GM19099 (cell line): ENCODE data around the gene RPS6KA2.

Experiments used
- POLR2A ChIP-seq: IDR thresholded peaks from 3 replicates; pipeline ENCODE4 v1.6.1; 2011; ENCODE audit warnings: low read depth; ENCODE audit not compliant: insufficient read length; ENCODE audit errors: extremely low read depth

The RPS6KA2 gene

DNA sequence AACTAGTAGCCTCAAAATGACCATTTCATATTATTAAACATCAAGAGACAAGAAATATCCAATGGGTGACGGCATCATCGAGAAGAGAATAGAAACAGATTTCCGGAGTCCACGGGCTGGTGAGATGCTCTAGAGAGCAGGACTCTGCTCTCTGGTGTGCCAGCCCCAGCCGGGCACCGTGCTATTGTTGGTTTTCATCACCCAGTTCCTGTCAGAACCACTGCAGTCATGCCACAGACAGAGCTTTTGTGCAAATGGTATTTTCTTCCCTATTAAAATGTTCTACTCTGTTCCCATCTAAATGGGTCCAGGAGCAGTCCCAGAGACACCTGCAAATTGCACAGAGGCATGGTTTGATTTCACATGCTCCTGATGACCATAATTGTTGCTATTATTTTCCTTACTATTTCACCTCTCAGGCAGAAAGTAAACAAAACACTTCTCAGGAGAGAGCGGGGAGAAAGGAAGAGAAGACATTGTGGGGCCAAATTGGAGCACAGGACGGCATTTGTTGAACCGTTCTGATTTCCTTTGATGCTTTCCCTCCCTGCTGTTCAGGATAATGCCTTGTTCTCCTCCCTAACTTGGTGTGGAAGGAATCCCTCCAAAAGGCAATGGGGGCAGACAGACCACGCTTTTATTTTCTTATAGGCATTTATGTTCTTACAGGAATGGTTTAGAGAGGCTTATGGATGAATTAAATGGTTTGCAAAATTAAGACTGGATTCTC, 29.2 kb downstream of the RPS6KA2 start:
- TF ChIP-seq POLR2A: no peak

DNA sequence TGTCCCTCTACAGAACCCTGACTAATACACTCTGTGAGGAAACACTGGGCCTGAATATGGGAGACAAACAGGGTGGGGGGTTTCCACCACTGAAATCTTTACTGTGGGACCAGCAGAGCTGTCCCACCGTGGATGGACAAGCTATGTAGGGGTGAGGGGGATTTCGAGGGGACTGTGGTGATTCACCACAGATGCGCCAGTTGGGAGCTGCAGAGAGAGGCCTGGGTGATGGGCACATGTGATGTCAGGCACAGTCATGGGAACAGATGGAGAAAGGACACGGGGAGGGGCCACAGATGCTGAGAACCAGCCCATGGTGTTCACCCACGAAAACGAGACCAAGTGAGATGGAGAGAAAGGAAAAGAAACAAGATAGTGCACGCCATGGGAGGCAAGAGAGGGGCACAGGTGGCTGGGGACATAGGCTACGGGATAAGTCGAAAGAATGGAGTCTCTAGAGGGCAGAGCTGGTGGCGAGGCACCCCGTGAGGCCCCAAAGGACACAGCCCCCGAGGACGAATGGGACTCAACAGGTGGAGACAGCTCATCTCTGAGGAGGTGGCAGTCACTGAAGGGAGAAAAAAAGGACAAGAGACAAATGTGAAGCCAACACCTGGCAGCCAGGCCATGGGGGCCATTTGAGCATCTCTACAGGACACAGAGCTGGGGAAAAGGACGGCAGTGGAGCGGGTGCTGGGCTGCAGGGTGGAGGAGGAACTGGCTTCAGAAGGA, 30.1 kb downstream of the RPS6KA2 start:
- no peak for TF ChIP-seq POLR2A

DNA sequence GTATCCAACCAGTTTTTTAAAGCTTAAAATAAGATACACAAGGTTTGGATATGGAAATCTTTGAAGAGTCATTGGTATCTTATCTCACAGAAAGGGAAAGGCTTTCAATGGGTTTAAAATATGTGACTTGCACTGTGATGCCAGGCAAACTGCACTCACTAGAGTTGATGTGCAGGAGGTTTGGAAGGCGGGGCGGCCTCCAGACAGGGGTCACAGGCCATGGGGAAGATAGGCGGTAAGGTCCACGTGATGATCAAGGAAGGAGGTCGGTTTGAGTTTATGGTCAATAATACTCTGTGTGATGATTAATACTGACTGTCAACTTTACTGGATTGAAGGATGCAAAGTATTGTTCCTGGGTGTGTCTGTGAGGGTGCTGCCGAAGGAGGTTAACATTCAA, 31.1 kb downstream of the RPS6KA2 start:
- TF ChIP-seq POLR2A: no peak

DNA sequence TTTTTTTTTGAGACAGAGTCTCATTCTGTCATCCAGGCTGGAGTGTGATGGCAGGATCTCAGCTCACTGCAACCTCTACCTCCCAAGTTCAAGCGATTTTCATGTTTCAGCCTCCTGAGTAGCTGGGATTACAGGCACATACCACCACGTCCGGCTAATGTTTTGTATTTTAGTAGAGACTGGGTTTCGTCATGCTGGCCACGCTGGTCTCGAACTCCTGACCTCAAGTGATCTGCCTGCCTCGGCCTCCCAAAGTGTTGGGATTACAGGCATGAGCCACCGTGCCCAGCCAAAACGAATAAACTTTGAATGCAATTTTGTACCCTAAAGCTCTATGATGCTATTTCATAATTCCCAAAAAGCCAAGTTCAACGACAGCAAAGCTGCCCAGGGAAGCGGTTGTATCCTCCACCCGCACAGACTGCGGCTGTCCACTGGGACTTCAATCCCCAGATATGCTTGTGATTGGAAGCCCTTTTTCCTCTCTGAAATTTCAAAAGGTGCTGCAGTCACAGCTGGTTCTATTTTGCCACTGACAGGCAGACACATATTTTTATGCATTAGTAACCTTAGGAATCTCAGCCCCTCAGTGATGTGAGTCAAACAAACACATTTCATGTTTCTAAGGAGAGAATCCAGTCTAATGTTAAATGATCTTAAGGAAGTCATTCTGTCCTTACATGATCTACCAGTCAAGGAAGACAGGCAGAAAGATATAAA, 31.8 kb downstream of the RPS6KA2 start:
- TF ChIP-seq POLR2A: no peak

DNA sequence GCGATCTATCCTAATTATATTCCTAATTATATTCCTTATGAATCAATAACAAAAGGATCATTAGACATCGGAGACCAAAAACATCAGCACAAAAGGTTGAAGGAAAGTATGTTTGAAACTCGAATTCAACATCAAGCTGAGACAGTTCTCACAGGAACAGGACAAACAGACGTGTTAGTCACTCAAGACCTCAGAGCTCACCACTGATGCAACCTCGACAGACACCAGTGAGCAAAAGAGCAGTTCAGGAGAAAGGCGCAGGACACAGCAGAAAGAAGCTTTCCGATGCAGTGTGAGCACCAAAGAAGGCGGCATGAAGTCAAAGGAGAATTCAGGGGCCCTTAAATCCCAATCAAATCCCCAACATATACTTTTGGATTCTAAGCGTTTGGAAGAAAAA, 34.2 kb downstream of the RPS6KA2 start:
- TF ChIP-seq POLR2A: no peak

DNA sequence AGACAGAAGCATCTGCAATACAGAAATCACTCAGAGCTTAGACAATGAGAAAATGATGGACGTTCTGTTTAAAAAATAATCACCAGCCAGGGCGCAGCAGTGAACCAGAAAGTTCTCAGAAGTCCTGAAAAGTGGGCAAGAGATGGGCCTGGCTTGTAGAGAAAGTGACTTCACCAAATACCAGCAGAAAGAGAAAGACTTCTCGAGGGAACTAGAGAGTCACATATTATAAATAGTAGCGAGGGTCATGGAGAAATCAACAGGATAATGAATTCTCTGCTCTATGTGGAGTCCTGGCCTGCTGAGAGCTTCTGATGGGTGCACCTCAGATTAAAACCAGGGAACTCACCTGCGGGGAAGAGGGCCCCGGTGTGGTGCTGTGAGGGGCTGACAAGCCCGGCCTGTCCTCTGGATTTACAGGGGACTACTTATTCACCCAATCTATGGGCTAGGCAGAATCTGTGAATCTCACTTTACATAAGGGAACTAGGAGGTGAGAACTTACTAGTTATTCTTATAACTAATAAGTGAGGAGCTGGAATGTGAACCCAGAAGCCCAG, 35.0 kb downstream of the RPS6KA2 start:
- no peak for TF ChIP-seq POLR2A

DNA sequence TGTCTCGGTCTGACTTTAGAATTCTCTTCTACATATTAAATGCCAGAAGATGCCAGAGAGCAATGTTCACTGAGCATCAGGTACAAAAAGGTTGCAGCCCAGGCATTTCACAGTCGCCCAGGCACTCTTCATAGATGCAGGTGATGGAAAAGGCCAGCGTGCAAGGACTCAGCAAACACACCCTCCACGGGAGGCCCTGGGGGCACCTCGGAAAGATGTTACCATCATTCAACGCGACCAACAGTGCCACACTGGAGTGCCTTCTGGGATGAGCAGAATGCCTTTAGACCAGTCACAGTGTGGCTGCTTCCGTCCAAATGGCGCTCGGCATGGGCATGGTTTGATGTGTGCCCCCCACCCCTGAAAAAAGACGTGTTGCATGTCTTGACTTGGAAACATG, 36.0 kb downstream of the RPS6KA2 start:
- no peak for TF ChIP-seq POLR2A

DNA sequence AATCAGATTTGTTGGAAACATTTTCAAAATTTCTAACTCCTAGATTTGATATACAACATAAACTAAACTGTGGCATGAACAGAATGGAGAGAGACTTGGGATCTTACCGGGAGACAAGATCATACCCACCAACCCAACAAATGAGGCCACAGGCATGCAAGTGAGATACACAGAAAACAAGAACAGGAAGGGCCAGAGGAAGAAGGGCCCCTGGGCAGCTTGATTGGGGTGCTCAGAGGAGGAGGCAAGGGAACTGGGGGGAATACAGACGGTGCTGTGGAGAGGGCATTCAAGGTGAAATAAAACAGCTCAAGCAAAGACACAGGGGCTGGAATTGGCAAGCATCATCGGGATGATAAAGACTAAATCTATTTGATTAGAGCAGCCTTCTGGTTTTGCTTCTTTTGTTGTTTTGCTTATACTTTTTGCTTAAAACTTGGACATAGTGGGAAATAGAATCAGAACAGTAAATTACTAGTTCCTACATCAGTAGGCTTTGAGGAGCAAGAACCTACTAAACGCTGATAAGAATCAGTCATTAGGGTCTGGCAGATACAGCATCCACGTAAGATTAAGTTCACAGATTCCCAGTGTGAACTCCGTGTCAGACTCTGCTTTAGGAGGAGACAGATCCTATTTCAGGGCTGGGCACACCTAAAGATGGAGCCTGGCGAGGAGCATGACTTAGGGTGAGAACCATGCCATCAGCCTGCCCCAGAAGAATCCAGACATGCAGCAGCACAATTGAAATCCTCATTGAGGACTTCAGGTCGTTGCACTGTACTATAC, 37.1 kb downstream of the RPS6KA2 start:
- no peak for TF ChIP-seq POLR2A

DNA sequence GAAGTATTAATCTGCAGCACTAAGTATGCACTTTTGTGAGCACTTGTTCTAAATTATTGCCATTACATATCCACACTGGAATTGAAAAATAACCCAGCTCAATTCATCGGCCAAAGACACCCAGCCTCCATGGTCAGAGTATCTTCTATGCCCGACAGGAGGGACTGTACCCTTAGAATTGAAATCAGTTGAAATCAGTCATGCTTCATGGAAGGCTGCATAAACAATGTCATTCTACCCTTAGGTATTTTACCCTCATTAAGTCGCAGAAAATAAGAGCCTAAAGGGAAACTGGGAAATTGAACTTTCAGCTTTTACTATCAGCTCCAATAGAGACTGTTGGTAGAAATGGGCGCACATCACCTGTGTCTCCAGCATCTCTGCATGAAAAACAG, 37.7 kb downstream of the RPS6KA2 start:
- no peak for TF ChIP-seq POLR2A

DNA sequence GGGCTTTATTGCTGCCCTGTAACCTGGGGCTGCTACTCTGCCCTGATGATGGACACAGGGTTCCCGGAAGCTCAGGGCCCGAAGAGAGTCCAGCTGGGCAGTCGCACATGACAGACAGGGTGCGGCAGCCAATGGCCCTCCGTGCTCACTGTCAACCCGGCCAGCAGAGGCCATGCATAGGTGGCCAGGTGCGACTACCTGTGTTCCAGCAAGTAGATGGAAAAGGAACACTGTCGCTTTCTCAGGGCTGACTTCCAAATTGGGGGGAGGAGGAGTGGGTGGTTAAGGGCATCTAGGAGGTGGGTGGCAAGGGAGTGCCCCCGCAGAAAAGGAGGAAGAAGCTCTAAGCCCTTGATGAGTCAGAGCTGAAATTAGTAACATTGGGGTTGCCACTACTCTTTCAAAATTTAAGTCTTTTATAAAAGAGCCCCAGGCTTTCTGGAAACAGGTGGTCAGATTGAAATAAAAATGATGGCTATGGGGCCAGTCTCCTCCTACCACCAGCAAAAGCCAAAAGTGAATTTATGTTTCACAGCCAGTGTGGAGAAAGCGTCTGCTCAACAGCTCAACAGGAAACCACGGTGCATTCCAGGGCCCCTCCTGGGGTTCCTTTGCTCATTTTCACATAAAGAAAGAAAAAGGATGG, 38.2 kb downstream of the RPS6KA2 start:
- TF ChIP-seq POLR2A: no peak

DNA sequence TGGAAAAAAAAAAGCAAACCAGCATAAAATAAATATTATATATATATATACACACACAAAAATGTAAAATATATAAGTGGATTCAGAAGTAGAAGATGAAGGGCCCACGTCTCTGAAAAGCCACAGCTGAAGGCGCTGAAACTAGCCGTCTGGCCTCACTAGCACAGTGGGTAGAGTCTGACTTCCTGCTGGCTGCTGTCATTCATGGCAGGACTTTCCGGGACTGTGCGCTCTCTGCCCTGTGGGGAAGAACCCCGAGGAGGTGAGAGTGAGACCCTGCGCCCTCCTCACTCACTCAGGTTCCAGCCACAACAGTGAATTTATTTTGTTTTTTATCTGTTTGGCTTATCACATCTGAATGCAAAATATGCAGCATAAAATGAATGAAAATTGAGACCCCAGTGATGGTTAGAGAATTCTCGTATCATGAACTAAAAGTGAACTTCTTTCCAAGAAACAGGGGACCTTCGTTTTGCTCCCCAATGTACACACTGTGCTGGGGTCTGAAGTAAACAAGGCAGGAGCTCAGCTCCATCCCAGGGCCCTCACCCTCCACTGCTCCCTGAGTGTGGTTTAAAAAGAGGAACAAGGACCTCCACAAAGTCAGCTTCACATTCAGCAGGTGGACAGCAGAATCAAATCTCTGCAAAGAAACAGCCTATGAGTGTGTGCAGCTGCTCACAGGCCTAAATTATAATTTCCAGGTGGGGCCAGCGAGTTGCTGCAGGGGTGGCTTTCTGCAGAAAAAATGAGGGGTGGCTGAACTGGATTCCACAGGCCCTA, 39.2 kb downstream of the RPS6KA2 start:
- no peak for TF ChIP-seq POLR2A

DNA sequence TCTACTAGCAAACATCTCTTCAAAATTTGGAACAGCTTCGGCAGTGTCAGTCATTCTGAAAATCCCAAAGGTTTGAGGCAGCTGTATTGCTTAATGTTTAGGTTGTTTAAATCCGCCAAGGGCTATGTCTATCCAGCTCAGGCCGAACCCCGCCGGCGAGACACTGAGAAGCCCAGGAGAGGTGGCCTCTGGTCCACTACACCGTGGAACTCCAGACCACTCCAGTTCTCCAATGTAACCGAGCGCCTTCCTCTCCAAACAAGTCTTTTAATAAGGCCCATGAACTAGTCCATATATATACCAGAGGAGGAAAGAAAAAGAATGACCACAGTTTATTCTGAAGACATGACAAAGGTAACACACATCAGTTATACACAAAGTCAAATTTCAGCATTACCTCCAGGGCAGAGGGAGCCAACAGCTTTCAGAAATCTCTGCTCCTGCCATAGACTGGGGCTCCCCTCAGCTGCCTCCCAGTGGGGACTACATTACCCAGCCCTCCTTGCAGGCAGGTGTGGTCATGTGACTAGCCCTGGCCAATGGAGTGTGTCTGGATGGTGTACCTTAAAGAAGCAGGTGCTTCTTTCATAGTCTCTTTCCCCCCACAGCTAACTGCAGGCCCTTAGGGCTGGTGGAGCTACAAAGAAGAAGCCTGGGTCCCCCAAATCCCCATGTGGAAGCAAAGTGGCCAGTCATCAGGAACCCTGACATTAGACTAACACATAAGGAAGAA, 40.5 kb downstream of the RPS6KA2 start, which contains the start of gene RAMACL:
TSS of gene RAMACL (minus strand) at position 255 of the 733 bp plus-strand sequence. CDS start at position 54, 201 bp downstream.
- TF ChIP-seq POLR2A: no peak
